GM12892 (cell line): ENCODE results near the gene AHRR.

ENCODE experiments used
- POLR2A ChIP-seq: IDR thresholded peaks from 2 replicates; pipeline ENCODE4 v1.6.1; 2011; ENCODE audit warnings: low read depth, low read length, control low read depth
- POLR2AphosphoS5 ChIP-seq: IDR thresholded peaks from 2 replicates; pipeline ENCODE4 v1.6.1; 2011; ENCODE audit warnings: low read depth, low read length, control low read depth
- TAF1 ChIP-seq: IDR thresholded peaks from 2 replicates; pipeline ENCODE4 v1.6.1; 2011; ENCODE audit warnings: low read depth, mild to moderate bottlenecking, control low read depth, low read length, borderline replicate concordance

- TF ChIP-seq POLR2A, result no peak
- no peak for TF ChIP-seq POLR2AphosphoS5
- TF ChIP-seq TAF1, result no peak
Measured at GRCh38 chr5:372556-372995, 51.1 kb downstream of the AHRR start.
